Activated T-helper 1 cell treated with anti-CD3 and anti-CD28 coated beads, Interleukin-2, amount 50 U/mL, for 16 hours (primary cell): ENCODE data around the gene LIMS1.
"Not testable (repeated sequence)": the region's sequence is repeated elsewhere in the genome, so short reads cannot be mapped to it uniquely, and the experiment has no call there.

Experiments used
- DNase-seq, 2 donors: peaks; one replicate each; pipeline ENCODE4 v3.0.0-alpha.2; 2020; ENCODE audit warnings: low read depth in 1 of 2, low spot score in 1 of 2

The LIMS1 gene

GRCh38 chr2:108658553-108658952 is 124.3 kb downstream of the LIMS1 start:
- DNase-seq = not testable (repeated sequence)

- not testable (repeated sequence) for DNase-seq
These were observed 127.2 kb downstream of the LIMS1 start for GRCh38 chr2:108661493-108661892.

GRCh38 chr2:108662207-108662612 is 127.9 kb downstream of the LIMS1 start:
- not testable (repeated sequence) for DNase-seq

GRCh38 chr2:108663346-108663745 is 129.1 kb downstream of the LIMS1 start:
- not testable (repeated sequence) for DNase-seq

GRCh38 chr2:108664089-108664488 is 129.8 kb downstream of the LIMS1 start:
- DNase-seq = not testable (repeated sequence)

GRCh38 chr2:108664979-108665378 is 130.7 kb downstream of the LIMS1 start:
- not testable (repeated sequence) for DNase-seq

GRCh38 chr2:108665975-108666374 is 131.7 kb downstream of the LIMS1 start:
- not testable (repeated sequence) for DNase-seq

GRCh38 chr2:108667140-108667539 is 132.9 kb downstream of the LIMS1 start:
- not testable (repeated sequence) for DNase-seq

GRCh38 chr2:108670282-108670681 is 136.0 kb downstream of the LIMS1 start:
- not testable (repeated sequence) for DNase-seq

GRCh38 chr2:108672200-108672805 is 138.0 kb downstream of the LIMS1 start:
- not testable (repeated sequence) for DNase-seq

- DNase-seq = not testable (repeated sequence)
These were observed 142.3 kb downstream of the LIMS1 start for GRCh38 chr2:108676522-108676921.

- not testable (repeated sequence) for DNase-seq
These were observed 143.0 kb downstream of the LIMS1 start for GRCh38 chr2:108677239-108677744.

GRCh38 chr2:108678198-108678651 is 144.0 kb downstream of the LIMS1 start:
- not testable (repeated sequence) for DNase-seq

- not testable (repeated sequence) for DNase-seq
These were observed 146.5 kb downstream of the LIMS1 start for GRCh38 chr2:108680805-108681204.

- not testable (repeated sequence) for DNase-seq
These were observed 154.8 kb downstream of the LIMS1 start for GRCh38 chr2:108688818-108689756.

- DNase-seq = not testable (repeated sequence)
These were observed 155.7 kb downstream of the LIMS1 start for GRCh38 chr2:108690001-108690400.

- DNase-seq = no peak
These were observed 157.2 kb downstream of the LIMS1 start for GRCh38 chr2:108691447-108691846.

- DNase-seq = no peak
These were observed 166.9 kb downstream of the LIMS1 start for GRCh38 chr2:108701208-108701607.

GRCh38 chr2:108701806-108702205 is 167.5 kb downstream of the LIMS1 start:
- no peak for DNase-seq

- no peak for DNase-seq
These were observed 170.6 kb downstream of the LIMS1 start for GRCh38 chr2:108704871-108705270.

- no peak for DNase-seq
These were observed 173.0 kb downstream of the LIMS1 start for GRCh38 chr2:108707300-108707699.

- DNase-seq = not testable (repeated sequence)
These were observed 182.7 kb downstream of the LIMS1 start for GRCh38 chr2:108716971-108717370.
